ENCODE data around the gene PPP4C.

Gene PPP4C

DNA sequence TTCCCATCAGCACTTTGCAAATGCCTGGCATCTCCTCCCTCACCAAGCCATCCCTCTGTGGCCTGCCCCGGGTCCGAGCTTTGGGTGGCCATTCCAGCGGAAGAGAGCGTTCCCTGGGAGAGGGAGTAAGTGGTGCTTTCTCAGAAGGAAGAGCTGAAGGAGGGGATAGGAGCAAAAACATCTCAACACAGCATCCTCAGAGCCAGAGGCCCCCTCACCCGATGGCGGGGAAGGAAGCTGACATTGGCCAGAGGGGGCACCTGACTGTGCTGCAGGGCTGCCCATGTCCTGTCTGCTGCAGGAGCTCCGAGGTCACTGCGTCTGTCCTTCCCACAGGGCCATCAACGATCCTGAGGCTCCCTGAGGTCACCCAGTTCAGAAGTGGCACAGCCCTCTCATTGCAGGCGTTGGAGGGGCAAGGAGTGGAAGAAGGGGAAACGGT lies 44.3 kb upstream of the PPP4C start:
- no peak for TF ChIP-seq GABPA (IDR thresholded peaks at IDR 0.05; ENCODE audit: low read depth)
- no peak for TF ChIP-seq CTCF (IDR thresholded peaks at IDR 0.05; ENCODE audit: insufficient read depth, low read length)
- no peak for TF ChIP-seq SPI1 (IDR thresholded peaks at IDR 0.05; ENCODE audit: borderline replicate concordance, low read depth)
- no peak for TF ChIP-seq POLR2AphosphoS5 (IDR thresholded peaks at IDR 0.05; ENCODE audit: low read depth)
- no peak for TF ChIP-seq REST (IDR thresholded peaks at IDR 0.05; ENCODE audit: insufficient replicate concordance, low read depth)
- Histone ChIP-seq H3K27ac (replicated peaks) (no peak overlapping the region), H3K4me3 (replicated peaks; ENCODE audit: insufficient read depth, low read length) (no peak overlapping the region), H3K27me3 (ENCODE audit: insufficient read depth, poor library complexity, severe bottlenecking) (peaks cover 48% of the 10 kb centered on the region)
- no peak for DNase-seq (ENCODE audit: low read depth in 1 of 2, low spot score in 1 of 2)

GRCh38 chr16:30032083-30032819 lies 43.5 kb upstream of the PPP4C start:
- peaks cover 44% of the 10 kb centered on the region for H3K27me3 ChIP-seq (ENCODE audit: insufficient read depth, poor library complexity, severe bottlenecking)
- H3K27ac ChIP-seq (replicated peaks): no peak overlapping the region
- no peak overlapping the region for H3K4me3 ChIP-seq (replicated peaks; ENCODE audit: insufficient read depth, low read length)
- DNase-seq (ENCODE audit: low read depth in 1 of 2, low spot score in 1 of 2): peak in 1 of 2 experiments; percentile 71
- TF ChIP-seq SPI1 (IDR thresholded peaks at IDR 0.05; ENCODE audit: borderline replicate concordance, low read depth) (no peak), REST (IDR thresholded peaks at IDR 0.05; ENCODE audit: insufficient replicate concordance, low read depth) (no peak), GABPA (IDR thresholded peaks at IDR 0.05; ENCODE audit: low read depth) (no peak), POLR2AphosphoS5 (IDR thresholded peaks at IDR 0.05; ENCODE audit: low read depth) (no peak), CTCF (IDR thresholded peaks at IDR 0.05; ENCODE audit: insufficient read depth, low read length) (peak; percentile 85)

DNA sequence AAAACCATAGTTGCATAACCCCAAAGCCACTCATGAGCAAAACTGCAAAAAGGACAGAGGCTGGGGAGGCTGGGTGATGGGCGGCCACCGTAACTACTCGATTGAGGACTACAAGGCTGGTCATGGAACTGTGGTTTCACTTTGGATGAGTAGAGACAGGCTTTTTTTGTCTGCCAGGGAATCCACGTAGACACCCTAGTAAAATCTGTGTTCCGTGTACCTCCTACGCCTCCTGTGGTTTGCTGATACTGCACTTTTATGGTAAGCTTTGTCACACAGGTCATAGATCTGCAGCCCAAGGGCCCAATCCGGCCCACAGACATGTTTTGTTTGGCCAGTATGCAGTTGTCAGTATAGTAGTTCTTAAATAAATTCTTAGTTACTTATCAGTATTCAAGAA lies 42.5 kb upstream of the PPP4C start:
- TF ChIP-seq SPI1 (IDR thresholded peaks at IDR 0.05; ENCODE audit: borderline replicate concordance, low read depth) (no peak), GABPA (IDR thresholded peaks at IDR 0.05; ENCODE audit: low read depth) (no peak), REST (IDR thresholded peaks at IDR 0.05; ENCODE audit: insufficient replicate concordance, low read depth) (no peak), POLR2AphosphoS5 (IDR thresholded peaks at IDR 0.05; ENCODE audit: low read depth) (no peak), CTCF (IDR thresholded peaks at IDR 0.05; ENCODE audit: insufficient read depth, low read length) (no peak)
- no peak overlapping the region for H3K27ac ChIP-seq (replicated peaks)
- H3K27me3 ChIP-seq (ENCODE audit: insufficient read depth, poor library complexity, severe bottlenecking): peaks cover 40% of the 10 kb centered on the region
- DNase-seq (ENCODE audit: low read depth in 1 of 2, low spot score in 1 of 2): no peak
- H3K4me3 ChIP-seq (replicated peaks; ENCODE audit: insufficient read depth, low read length): no peak overlapping the region
